ENCODE measurements around the gene STOML2.

DNA sequence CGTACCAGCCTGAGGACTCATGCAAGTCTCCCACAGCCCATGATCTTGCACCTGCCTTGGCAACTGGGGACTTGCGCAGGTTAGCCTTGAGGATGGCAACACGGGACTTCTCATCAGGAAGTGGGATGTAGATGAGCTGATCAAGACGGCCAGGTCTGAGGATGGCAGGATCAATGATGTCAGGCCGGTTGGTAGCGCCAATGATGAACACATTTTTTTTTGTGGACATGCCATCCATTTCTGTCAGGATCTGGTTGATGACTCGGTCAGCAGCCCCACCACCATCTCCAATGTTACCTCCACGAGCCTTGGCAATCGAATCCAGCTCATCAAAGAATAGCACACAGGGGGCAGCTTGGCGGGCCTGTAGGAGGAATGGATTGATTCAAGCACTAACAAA, 43.5 kb downstream of the STOML2 start:
- TF ChIP-seq EZH2 (IDR thresholded peaks at IDR 0.05; ENCODE audit: low read depth), result no peak
- TF ChIP-seq, protein P1, sequence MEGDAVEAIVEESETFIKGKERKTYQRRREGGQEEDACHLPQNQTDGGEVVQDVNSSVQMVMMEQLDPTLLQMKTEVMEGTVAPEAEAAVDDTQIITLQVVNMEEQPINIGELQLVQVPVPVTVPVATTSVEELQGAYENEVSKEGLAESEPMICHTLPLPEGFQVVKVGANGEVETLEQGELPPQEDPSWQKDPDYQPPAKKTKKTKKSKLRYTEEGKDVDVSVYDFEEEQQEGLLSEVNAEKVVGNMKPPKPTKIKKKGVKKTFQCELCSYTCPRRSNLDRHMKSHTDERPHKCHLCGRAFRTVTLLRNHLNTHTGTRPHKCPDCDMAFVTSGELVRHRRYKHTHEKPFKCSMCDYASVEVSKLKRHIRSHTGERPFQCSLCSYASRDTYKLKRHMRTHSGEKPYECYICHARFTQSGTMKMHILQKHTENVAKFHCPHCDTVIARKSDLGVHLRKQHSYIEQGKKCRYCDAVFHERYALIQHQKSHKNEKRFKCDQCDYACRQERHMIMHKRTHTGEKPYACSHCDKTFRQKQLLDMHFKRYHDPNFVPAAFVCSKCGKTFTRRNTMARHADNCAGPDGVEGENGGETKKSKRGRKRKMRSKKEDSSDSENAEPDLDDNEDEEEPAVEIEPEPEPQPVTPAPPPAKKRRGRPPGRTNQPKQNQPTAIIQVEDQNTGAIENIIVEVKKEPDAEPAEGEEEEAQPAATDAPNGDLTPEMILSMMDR (conservative IDR thresholded peaks at IDR 0.05), result no peak

All from PC-9 (cell line).